ENCODE data around the gene IFIT3.
"Not testable (repeated sequence)": the region's sequence is repeated elsewhere in the genome, so short reads cannot be mapped to it uniquely, and the experiment has no call there.

Gene IFIT3

GRCh38 chr10:89304026-89304425 is 23.8 kb upstream of the IFIT3 start:
- no peak for DNase-seq (ENCODE audit: low spot score)

- DNase-seq (ENCODE audit: low spot score): no peak
These were observed 23.4 kb upstream of the IFIT3 start for GRCh38 chr10:89304446-89304845.

GRCh38 chr10:89304925-89305324 is 22.9 kb upstream of the IFIT3 start:
- DNase-seq (ENCODE audit: low spot score): no peak

- DNase-seq (ENCODE audit: low spot score): no peak
These were observed 21.9 kb upstream of the IFIT3 start for GRCh38 chr10:89305766-89306433.

GRCh38 chr10:89306434-89307268 is 21.1 kb upstream of the IFIT3 start:
- no peak for DNase-seq (ENCODE audit: low spot score)

GRCh38 chr10:89307269-89307577 is 20.6 kb upstream of the IFIT3 start:
- no peak for DNase-seq (ENCODE audit: low spot score)

- no peak for DNase-seq (ENCODE audit: low spot score)
These were observed 19.5 kb upstream of the IFIT3 start for GRCh38 chr10:89308266-89308665.

GRCh38 chr10:89308736-89309135 is 19.1 kb upstream of the IFIT3 start:
- no peak for DNase-seq (ENCODE audit: low spot score)

GRCh38 chr10:89309156-89310055 is 18.4 kb upstream of the IFIT3 start:
- DNase-seq (ENCODE audit: low spot score): no peak

- no peak for DNase-seq (ENCODE audit: low spot score)
These were observed 17.5 kb upstream of the IFIT3 start for GRCh38 chr10:89310056-89310893.

- DNase-seq (ENCODE audit: low spot score): no peak
These were observed 14.8 kb upstream of the IFIT3 start for GRCh38 chr10:89312973-89313372.

GRCh38 chr10:89314676-89315075 is 13.1 kb upstream of the IFIT3 start:
- no peak for DNase-seq (ENCODE audit: low spot score)

- not testable (repeated sequence) for DNase-seq (ENCODE audit: low spot score)
These were observed 9.8 kb upstream of the IFIT3 start for GRCh38 chr10:89318047-89318446.

- not testable (repeated sequence) for DNase-seq (ENCODE audit: low spot score)
These were observed 2.7 kb upstream of the IFIT3 start for GRCh38 chr10:89325081-89325480.

GRCh38 chr10:89325856-89326255 is 1.9 kb upstream of the IFIT3 start:
- DNase-seq (ENCODE audit: low spot score): not testable (repeated sequence)

- DNase-seq (ENCODE audit: low spot score): no peak
These were observed 1.4 kb downstream of the IFIT3 start for GRCh38 chr10:89329151-89329550.

- not testable (repeated sequence) for DNase-seq (ENCODE audit: low spot score)
These were observed 2.2 kb downstream of the IFIT3 start for GRCh38 chr10:89330014-89330413.

- no peak for DNase-seq (ENCODE audit: low spot score)
These were observed 2.9 kb downstream of the IFIT3 start for GRCh38 chr10:89330537-89331212.

GRCh38 chr10:89331487-89332122 is 3.8 kb downstream of the IFIT3 start:
- not testable (repeated sequence) for DNase-seq (ENCODE audit: low spot score)

- peak; percentile 12 for DNase-seq (ENCODE audit: low spot score)
These were observed 4.4 kb downstream of the IFIT3 start for GRCh38 chr10:89332123-89332633.

All from HuH-7.5 (cell line).